Stomach smooth muscle (tissue), 2 donors: ENCODE measurements around the gene RTBDN.

Experiments
- H3K27ac ChIP-seq: one replicate; pipeline ENCODE4 v1.7.0; 2013; ENCODE audit warnings: mild to moderate bottlenecking, low read length, inconsistent platforms
- H3K27me3 ChIP-seq, 2 donors: one replicate each; pipeline ENCODE4 v1.7.0; 2013; ENCODE audit warnings: low read length in 2 of 2; ENCODE audit not compliant: insufficient read depth in 2 of 2, control insufficient read depth in 1 of 2
- H3K36me3 ChIP-seq, 2 donors: one replicate each; pipeline ENCODE4 v1.7.0; 2013; ENCODE audit warnings: low read length in 2 of 2; ENCODE audit not compliant: control insufficient read depth in 2 of 2, insufficient read depth in 2 of 2
- H3K4me1 ChIP-seq: one replicate; pipeline ENCODE4 v1.7.0; 2013; ENCODE audit warnings: low read length; ENCODE audit not compliant: control insufficient read depth, insufficient read depth
- H3K4me3 ChIP-seq, 2 donors: one replicate each; pipeline ENCODE4 v1.7.0; 2013; ENCODE audit warnings: low read length in 2 of 2
- H3K9ac ChIP-seq, 2 donors: one replicate each; pipeline ENCODE4 v1.7.0; 2013; ENCODE audit warnings: low read length in 2 of 2, mild to moderate bottlenecking in 1 of 2
- H3K9me3 ChIP-seq, 2 donors: one replicate each; pipeline ENCODE4 v1.7.0; 2013; ENCODE audit warnings: low read length in 2 of 2; ENCODE audit not compliant: control insufficient read depth in 2 of 2
- donor health status: healthy.
- donor health status: Pancreatic carcinoma.

Gene RTBDN

DNA sequence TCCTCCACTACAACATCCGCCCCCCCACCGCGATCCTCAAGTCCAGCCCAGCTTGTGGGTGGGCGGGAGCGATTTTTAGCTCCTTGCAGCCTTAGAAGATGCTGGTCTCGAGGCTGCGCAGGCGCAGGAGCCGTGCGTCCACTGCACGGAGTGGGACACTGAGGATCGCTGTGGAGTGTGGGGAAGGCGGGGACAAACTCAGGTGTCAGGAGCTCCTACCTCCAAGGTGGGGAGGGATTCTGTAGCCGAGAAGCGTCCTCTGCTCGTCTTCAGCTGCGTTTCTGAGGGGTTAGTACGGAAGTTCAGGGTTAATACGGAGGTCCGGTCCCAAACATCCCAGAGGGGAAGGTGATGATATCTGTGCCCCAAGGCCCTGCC lies at the start of gene RTBDN:
RTBDN (minus strand) TSS at position 14 of the 378 bp plus-strand sequence. CDS start 4,600 bp downstream, outside the sequence.
- peak within 1 kb of the TSS in 1 of 2 donors; percentile 44 for H3K4me3 ChIP-seq

DNA sequence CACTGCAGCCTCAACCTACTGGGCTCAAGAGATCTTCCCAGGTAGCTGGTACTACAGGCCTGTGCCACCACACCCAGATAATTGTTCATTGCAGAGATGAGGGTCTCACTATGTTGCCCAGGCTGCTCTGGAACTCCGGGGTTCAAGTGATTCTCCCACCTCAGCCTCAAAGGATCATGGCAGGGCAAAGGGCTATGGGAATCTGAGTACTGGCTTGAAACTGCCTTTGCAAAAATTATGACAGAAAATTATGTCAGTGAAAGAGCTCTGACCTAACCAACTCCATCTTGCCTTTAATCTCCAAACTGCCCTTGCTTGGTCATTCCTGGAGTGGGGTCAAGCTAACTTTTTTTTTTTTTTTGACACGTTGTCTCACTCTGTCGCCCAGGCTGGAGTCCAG lies 48.2 kb upstream of the RTBDN start:
- no peak overlapping the region for H3K27ac ChIP-seq
- H3K9ac ChIP-seq = no peak overlapping the region
- peaks cover 26% of the 10 kb centered on the region for H3K4me1 ChIP-seq
- H3K27me3 ChIP-seq = peaks cover 3 to 15% of the 10 kb centered on the region in 2 donors
- H3K4me3 ChIP-seq = no peak overlapping the region
- H3K36me3 ChIP-seq = peaks cover 6 to 9% of the 10 kb centered on the region in 2 donors
- H3K9me3 ChIP-seq = no peaks in the 10 kb centered on the region

More for the DNA sequence above, at the start of gene RTBDN:
- Histone ChIP-seq H3K9me3 (no peaks in the 10 kb centered on the region), H3K36me3 (no peaks in the 10 kb centered on the region), H3K9ac (no peak within 1 kb of the TSS), H3K4me1 (peaks cover 19% of the 10 kb centered on the region), H3K27ac (no peak within 1 kb of the TSS), H3K27me3 (peaks cover 80 to 92% of the 10 kb centered on the region in 2 donors)

DNA sequence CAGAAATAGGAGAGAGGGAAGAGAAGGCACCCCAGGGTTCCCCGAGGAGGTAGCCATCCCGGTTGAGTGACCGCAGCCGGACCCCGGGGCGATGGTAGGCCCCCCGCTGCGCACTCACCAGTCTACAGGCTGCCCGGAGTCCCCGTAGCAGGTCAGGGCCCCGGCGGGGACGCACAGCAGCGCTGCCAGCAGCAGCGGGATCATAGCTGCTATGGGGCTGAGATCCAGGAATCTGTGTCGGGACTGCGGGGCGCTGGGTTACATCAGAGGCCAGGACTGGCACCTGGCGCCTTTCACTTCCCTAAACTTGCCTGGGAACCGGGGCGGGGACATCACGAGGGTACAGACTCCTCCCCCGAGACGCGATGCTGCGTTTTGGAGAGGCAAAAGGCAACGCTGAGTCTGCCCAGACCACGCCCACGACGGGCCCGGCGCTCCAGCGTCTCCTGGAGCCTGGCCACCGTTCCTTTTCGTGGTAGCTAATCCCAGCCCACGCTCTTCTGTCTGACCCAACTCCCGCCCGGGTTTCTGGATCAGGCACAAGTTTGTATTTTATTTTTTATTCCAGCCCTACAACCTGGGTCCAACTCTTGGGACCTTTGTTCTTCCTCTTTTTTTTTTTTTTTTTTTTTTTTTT lies 46.9 kb upstream of the RTBDN start, which contains the start of gene DNASE2:
DNASE2 (minus strand) TSS at position 278 of the 637 bp plus-strand sequence; CDS start at position 204, 74 bp downstream.
- peaks cover 6 to 9% of the 10 kb centered on the region in 2 donors for H3K36me3 ChIP-seq
- peak within 1 kb of the TSS; percentile 90 for H3K27ac ChIP-seq
- H3K27me3 ChIP-seq = peaks cover 3 to 15% of the 10 kb centered on the region in 2 donors
- H3K9me3 ChIP-seq = no peaks in the 10 kb centered on the region
- H3K9ac ChIP-seq = peak within 1 kb of the TSS; percentile 85 to 86
- H3K4me3 ChIP-seq = peak within 1 kb of the TSS; percentile 80 to 88
- peaks cover 26% of the 10 kb centered on the region for H3K4me1 ChIP-seq

DNA sequence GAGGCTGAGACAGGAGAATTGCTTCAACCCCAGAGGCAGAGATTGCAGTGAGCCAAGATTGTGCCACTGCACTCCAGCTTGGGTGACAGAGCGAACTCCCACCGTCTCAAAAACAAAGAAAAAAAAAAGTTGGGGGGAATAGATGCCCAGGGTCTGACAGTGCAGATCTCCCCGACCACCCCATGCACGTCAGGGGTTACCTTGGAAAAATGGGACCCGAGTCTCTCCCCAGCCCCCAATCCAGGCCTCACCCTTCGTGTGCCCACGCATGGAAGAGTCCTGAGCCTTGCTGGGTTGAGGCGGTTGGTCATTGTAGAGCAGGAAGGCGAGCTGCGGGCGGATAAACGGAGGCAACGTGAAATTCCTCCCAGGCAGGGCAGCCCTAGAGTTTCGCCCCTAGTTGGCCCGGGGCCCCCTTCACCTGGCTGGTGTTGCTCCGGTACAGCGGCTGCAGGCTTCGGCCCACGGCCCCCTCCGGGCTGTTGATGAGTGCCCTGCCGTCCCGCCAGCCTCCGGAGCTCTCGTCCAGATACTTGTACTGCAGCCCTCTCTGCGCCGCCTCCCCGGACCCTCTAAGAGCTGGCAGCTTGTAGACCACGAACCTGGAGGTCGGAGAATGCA lies 46.3 kb upstream of the RTBDN start:
- H3K36me3 ChIP-seq = peaks cover 9 to 15% of the 10 kb centered on the region in 2 donors
- H3K9ac ChIP-seq = peak overlapping the region; percentile 85 to 86
- peaks cover 22% of the 10 kb centered on the region for H3K4me1 ChIP-seq
- peak overlapping the region; percentile 80 to 88 for H3K4me3 ChIP-seq
- peaks cover under 1 to 15% of the 10 kb centered on the region in 2 donors for H3K27me3 ChIP-seq
- H3K9me3 ChIP-seq = no peaks in the 10 kb centered on the region
- peak overlapping the region; percentile 90 for H3K27ac ChIP-seq

DNA sequence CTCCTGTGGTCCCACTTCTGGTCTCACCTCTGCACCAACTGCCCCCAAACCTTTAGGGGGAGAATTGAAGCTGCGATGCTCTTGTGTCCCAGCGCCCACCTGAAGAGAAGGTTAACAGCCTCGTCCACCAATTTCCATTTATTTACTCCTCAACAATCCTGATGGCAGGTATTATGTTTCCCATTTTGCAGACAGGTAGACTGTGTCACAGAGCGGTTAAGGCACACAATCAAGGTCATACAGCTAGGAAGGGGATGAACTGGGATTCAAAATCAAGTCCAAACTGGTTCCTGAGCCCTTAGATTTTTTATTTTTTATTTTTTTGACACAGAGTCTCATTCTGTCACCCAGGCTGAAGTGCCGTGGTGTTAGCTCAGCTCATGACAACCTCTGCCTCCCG lies 40.7 kb upstream of the RTBDN start:
- Histone ChIP-seq H3K27me3 (no peaks in the 10 kb centered on the region), H3K27ac (no peak overlapping the region), H3K9ac (no peak overlapping the region), H3K4me3 (no peak overlapping the region), H3K9me3 (no peaks in the 10 kb centered on the region), H3K4me1 (peaks cover under 1% of the 10 kb centered on the region), H3K36me3 (peaks cover 9 to 19% of the 10 kb centered on the region in 2 donors)

DNA sequence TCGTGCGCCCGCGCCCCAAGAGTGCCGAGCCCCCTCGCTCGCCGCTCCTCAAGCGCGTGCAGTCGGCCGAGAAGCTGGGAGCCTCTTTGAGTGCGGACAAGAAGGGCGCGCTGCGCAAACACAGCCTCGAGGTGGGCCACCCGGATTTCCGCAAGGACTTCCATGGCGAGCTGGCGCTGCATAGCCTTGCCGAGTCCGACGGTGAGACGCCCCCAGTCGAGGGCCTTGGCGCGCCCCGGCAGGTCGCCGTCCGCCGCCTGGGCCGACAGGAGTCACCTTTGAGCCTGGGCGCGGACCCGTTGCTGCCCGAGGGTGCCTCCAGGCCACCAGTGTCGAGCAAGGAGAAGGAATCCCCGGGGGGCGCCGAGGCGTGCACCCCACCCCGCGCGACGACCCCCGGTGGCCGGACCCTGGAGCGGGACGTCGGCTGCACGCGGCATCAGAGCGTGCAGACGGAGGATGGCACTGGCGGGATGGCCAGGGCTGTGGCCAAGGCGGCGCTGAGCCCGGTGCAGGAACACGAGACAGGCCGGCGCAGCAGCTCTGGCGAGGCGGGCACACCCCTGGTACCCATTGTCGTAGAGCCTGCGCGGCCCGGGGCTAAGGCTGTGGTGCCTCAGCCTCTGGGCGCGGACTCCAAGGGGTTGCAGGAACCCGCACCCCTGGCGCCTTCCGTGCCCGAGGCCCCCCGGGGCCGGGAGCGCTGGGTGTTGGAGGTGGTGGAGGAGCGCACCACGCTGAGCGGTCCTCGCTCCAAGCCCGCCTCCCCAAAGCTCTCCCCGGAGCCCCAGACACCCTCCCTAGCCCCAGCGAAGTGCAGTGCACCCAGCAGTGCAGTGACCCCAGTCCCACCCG lies 39.7 kb upstream of the RTBDN start:
- Histone ChIP-seq H3K9me3 (no peaks in the 10 kb centered on the region), H3K36me3 (peaks cover 9 to 19% of the 10 kb centered on the region in 2 donors), H3K4me1 (no peaks in the 10 kb centered on the region), H3K27me3 (no peaks in the 10 kb centered on the region), H3K27ac (no peak overlapping the region), H3K4me3 (no peak overlapping the region), H3K9ac (no peak overlapping the region)

DNA sequence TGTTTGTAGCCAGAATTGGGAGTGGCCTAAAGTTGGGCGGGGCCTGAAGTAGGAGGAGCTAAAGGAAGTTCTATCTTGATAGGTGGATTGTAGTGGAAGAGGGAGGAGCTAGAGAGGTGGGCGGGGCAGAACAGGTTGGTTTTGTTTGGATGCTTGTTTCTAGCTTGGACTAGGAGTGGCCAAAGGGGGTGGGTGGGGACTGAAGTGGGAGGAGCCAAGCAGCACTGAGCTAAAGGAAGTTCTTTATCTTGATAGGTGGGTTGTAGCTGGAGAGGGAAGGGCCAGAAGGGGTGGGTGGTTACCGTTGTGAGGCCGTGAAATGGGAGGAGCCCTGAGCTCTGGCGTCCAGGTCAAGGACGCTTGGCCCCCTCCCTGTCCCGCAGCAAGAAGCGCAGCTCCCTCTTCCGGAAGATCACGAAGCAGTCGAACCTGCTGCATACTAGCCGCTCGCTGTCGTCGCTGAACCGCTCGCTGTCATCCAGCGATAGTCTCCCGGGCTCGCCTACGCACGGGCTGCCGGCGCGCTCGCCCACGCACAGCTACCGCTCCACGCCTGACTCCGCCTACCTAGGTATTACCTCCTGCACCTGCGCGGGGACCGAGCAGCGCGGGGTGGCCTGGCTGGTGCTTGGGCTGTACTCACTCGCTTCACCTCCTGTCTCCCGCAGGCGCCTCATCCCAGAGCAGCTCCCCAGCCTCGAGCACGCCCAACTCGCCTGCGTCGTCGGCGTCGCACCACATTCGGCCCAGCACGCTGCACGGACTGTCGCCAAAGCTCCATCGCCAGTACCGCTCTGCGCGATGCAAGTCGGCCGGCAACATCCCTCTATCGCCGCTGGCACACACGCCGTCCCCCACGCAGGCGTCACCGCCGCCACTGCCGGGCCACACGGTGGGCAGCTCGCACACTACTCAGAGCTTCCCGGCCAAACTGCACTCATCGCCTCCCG lies 38.8 kb upstream of the RTBDN start:
- H3K4me3 ChIP-seq = no peak overlapping the region
- H3K4me1 ChIP-seq = peaks cover 2% of the 10 kb centered on the region
- no peak overlapping the region for H3K27ac ChIP-seq
- H3K9me3 ChIP-seq = no peaks in the 10 kb centered on the region
- H3K27me3 ChIP-seq = peaks cover 0 to 6% of the 10 kb centered on the region in 2 donors
- peaks cover 5 to 15% of the 10 kb centered on the region in 2 donors for H3K36me3 ChIP-seq
- no peak overlapping the region for H3K9ac ChIP-seq

DNA sequence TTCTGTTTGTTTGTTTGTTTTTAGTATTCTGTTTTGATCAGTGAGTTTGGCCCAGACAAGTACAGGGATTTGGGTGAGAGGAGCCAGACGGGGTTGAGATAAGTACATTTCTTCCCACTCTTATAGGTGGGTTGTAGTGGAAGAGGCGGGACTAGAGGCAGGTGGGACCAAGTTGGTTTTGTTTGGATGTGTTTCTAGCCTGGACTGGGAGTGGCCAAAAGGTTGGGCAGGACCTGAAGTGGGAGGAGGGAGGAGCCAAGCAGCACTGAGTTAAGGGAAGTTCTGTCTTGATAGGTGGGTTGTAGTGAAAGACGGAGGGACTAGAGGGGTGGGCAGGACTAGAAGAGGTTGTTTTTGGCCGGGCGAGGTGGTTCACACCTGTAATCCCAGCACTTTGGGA lies 37.9 kb upstream of the RTBDN start:
- Histone ChIP-seq H3K9ac (no peak overlapping the region), H3K27me3 (peaks cover 6 to 9% of the 10 kb centered on the region in 2 donors), H3K9me3 (no peaks in the 10 kb centered on the region), H3K36me3 (peaks cover 3 to 10% of the 10 kb centered on the region in 2 donors), H3K27ac (no peak overlapping the region), H3K4me1 (peaks cover 9% of the 10 kb centered on the region), H3K4me3 (no peak overlapping the region)

DNA sequence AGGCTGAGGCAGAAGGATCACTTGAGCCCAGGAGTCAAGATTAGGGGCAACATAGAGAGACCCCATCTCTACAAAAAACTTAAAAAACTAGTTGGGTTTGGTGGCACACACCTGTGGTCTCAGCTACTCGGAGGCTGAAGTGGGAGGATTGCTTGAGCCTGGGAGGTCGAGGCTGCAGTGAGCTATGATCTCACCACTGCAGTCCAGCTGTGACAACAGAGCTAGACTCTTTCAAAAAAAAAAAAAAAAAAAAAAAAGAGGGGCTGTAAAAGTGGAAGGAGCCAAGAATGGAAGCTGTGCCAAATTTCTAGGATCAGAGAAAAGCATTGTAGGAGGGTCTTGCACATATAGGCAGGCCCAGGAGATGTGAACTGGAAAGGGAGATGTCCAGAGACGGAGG lies 37.3 kb upstream of the RTBDN start:
- H3K27ac ChIP-seq = no peak overlapping the region
- no peaks in the 10 kb centered on the region for H3K9me3 ChIP-seq
- H3K4me3 ChIP-seq = no peak overlapping the region
- peaks cover 8 to 11% of the 10 kb centered on the region in 2 donors for H3K27me3 ChIP-seq
- peaks cover 11% of the 10 kb centered on the region for H3K4me1 ChIP-seq
- H3K9ac ChIP-seq = no peak overlapping the region
- peaks cover 3 to 10% of the 10 kb centered on the region in 2 donors for H3K36me3 ChIP-seq
